ENCODE measurements around the gene GHDC. TPM values are rescaled to one million over a fixed set of nuclear protein-coding genes. Genes with fewer than 3 reads are reported as not detected.
A peak's percentile ranks its signal among the peaks of the same experiment; 100 is the strongest.
"Not testable (repeated sequence)": the region's sequence is repeated elsewhere in the genome, so short reads cannot be mapped to it uniquely, and the experiment has no call there.

GHDC gene
- polyA plus RNA-seq, 1 donor from 2014 or later: 3.2 TPM

DNA sequence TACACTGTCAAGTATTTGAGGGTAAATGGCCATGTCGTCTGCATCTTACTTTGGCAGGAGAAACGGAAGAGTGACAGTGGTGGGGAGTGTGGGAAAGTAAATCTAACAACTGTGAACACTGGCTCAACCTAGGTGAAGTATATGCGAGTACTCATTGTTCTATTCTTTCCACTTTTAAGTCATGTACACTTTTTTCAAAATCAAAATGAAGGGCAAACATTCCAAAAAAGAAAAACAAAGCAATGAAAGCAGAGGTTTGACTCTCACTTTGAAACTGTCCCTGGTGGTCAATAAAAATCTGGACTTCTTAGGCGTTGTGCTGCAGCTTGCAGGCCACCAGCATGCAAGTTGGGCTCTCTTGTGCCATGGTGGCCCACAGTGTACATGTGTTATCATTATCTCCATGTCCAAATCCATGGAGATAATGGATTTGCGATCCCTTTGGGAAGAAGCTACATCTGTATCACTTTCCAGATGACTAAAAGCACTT, 49.2 kb upstream of the GHDC start:
- no peaks in the 10 kb centered on the region for H4K20me1 ChIP-seq (ENCODE audit: insufficient read depth)
- no peak overlapping the region for H3K27ac ChIP-seq (ENCODE audit: low read length)
- H3K27me3 ChIP-seq (ENCODE audit: insufficient read depth, low read depth, low read length): no peaks in the 10 kb centered on the region
- H3K4me2 ChIP-seq (ENCODE audit: low read length): no peak overlapping the region
- TF ChIP-seq POLR2AphosphoS5 (IDR thresholded peaks at IDR 0.05) (no peak), TAF1 (IDR thresholded peaks at IDR 0.05; ENCODE audit: low read depth) (no peak), SMC3 (conservative IDR thresholded peaks at IDR 0.05; ENCODE audit: poor library complexity) (no peak), EP300 (conservative IDR thresholded peaks at IDR 0.05; ENCODE audit: poor library complexity, severe bottlenecking) (no peak), RAD21 (conservative IDR thresholded peaks at IDR 0.05) (no peak), MXI1 (conservative IDR thresholded peaks at IDR 0.05; ENCODE audit: poor library complexity, severe bottlenecking) (no peak)
- TF ChIP-seq, protein P1, sequence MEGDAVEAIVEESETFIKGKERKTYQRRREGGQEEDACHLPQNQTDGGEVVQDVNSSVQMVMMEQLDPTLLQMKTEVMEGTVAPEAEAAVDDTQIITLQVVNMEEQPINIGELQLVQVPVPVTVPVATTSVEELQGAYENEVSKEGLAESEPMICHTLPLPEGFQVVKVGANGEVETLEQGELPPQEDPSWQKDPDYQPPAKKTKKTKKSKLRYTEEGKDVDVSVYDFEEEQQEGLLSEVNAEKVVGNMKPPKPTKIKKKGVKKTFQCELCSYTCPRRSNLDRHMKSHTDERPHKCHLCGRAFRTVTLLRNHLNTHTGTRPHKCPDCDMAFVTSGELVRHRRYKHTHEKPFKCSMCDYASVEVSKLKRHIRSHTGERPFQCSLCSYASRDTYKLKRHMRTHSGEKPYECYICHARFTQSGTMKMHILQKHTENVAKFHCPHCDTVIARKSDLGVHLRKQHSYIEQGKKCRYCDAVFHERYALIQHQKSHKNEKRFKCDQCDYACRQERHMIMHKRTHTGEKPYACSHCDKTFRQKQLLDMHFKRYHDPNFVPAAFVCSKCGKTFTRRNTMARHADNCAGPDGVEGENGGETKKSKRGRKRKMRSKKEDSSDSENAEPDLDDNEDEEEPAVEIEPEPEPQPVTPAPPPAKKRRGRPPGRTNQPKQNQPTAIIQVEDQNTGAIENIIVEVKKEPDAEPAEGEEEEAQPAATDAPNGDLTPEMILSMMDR (IDR thresholded peaks at IDR 0.05; ENCODE audit: poor library complexity, severe bottlenecking): no peak
- H3K4me3 ChIP-seq (ENCODE audit: low read length): no peak overlapping the region
- H3K79me2 ChIP-seq (replicated peaks; ENCODE audit: insufficient read depth, low read length): peaks cover 16% of the 10 kb centered on the region
- no peak overlapping the region for H2AFZ ChIP-seq (ENCODE audit: low read depth, low read length)
- H3K36me3 ChIP-seq (ENCODE audit: insufficient read depth, low read length): no peaks in the 10 kb centered on the region
- no peaks in the 10 kb centered on the region for H3K9me2 ChIP-seq (ENCODE audit: insufficient read depth, low read length)
- H3K9me3 ChIP-seq (ENCODE audit: low read length): no peaks in the 10 kb centered on the region
- no peak overlapping the region for H3K9ac ChIP-seq (ENCODE audit: low read length)
- no peaks in the 10 kb centered on the region for H3F3A ChIP-seq (ENCODE audit: insufficient read depth, low read length, poor library complexity, severe bottlenecking)

DNA sequence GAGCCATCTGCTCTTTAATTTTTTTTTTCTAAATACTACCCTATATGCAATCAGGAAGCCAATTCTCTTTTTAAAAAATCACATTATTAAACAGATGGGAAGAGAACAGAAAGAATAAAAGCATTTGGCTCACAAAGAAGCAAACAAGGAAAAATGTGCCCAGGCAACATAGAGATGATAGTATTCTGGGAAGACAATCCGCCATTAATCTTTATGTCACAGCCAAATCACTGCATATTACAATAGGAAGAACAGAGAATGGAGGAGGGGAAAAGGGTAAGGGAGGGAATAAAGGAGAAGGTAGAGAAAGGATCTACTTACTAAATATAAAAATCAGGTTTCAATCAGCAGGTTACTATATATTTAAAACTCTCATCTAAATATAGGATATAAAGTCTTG, 47.6 kb upstream of the GHDC start:
- H3K9me2 ChIP-seq (ENCODE audit: insufficient read depth, low read length): no peaks in the 10 kb centered on the region
- H3K36me3 ChIP-seq (ENCODE audit: insufficient read depth, low read length): no peaks in the 10 kb centered on the region
- no peaks in the 10 kb centered on the region for H3K9me3 ChIP-seq (ENCODE audit: low read length)
- no peak overlapping the region for H2AFZ ChIP-seq (ENCODE audit: low read depth, low read length)
- H3K27me3 ChIP-seq (ENCODE audit: insufficient read depth, low read depth, low read length): no peaks in the 10 kb centered on the region
- peak overlapping the region; percentile 7 for H3K27ac ChIP-seq (ENCODE audit: low read length)
- no peaks in the 10 kb centered on the region for H3F3A ChIP-seq (ENCODE audit: insufficient read depth, low read length, poor library complexity, severe bottlenecking)
- no peaks in the 10 kb centered on the region for H4K20me1 ChIP-seq (ENCODE audit: insufficient read depth)
- TF ChIP-seq RAD21 (conservative IDR thresholded peaks at IDR 0.05) (no peak), EP300 (conservative IDR thresholded peaks at IDR 0.05; ENCODE audit: poor library complexity, severe bottlenecking) (no peak), MXI1 (conservative IDR thresholded peaks at IDR 0.05; ENCODE audit: poor library complexity, severe bottlenecking) (no peak), POLR2AphosphoS5 (IDR thresholded peaks at IDR 0.05) (no peak), EZH2 (IDR thresholded peaks at IDR 0.05; ENCODE audit: borderline replicate concordance, insufficient read depth, low read length, poor library complexity, severe bottlenecking) (no peak), SMC3 (conservative IDR thresholded peaks at IDR 0.05; ENCODE audit: poor library complexity) (no peak), TAF1 (IDR thresholded peaks at IDR 0.05; ENCODE audit: low read depth) (no peak)
- TF ChIP-seq, protein P2, sequence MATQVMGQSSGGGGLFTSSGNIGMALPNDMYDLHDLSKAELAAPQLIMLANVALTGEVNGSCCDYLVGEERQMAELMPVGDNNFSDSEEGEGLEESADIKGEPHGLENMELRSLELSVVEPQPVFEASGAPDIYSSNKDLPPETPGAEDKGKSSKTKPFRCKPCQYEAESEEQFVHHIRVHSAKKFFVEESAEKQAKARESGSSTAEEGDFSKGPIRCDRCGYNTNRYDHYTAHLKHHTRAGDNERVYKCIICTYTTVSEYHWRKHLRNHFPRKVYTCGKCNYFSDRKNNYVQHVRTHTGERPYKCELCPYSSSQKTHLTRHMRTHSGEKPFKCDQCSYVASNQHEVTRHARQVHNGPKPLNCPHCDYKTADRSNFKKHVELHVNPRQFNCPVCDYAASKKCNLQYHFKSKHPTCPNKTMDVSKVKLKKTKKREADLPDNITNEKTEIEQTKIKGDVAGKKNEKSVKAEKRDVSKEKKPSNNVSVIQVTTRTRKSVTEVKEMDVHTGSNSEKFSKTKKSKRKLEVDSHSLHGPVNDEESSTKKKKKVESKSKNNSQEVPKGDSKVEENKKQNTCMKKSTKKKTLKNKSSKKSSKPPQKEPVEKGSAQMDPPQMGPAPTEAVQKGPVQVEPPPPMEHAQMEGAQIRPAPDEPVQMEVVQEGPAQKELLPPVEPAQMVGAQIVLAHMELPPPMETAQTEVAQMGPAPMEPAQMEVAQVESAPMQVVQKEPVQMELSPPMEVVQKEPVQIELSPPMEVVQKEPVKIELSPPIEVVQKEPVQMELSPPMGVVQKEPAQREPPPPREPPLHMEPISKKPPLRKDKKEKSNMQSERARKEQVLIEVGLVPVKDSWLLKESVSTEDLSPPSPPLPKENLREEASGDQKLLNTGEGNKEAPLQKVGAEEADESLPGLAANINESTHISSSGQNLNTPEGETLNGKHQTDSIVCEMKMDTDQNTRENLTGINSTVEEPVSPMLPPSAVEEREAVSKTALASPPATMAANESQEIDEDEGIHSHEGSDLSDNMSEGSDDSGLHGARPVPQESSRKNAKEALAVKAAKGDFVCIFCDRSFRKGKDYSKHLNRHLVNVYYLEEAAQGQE (IDR thresholded peaks at IDR 0.05; ENCODE audit: borderline replicate concordance): no peak
- TF ChIP-seq, protein P1 (IDR thresholded peaks at IDR 0.05; ENCODE audit: poor library complexity, severe bottlenecking): no peak
- no peak overlapping the region for H3K4me3 ChIP-seq (ENCODE audit: low read length)
- H3K79me2 ChIP-seq (replicated peaks; ENCODE audit: insufficient read depth, low read length): peaks cover 13% of the 10 kb centered on the region
- no peak overlapping the region for H3K4me2 ChIP-seq (ENCODE audit: low read length)
- no peak overlapping the region for H3K9ac ChIP-seq (ENCODE audit: low read length)

DNA sequence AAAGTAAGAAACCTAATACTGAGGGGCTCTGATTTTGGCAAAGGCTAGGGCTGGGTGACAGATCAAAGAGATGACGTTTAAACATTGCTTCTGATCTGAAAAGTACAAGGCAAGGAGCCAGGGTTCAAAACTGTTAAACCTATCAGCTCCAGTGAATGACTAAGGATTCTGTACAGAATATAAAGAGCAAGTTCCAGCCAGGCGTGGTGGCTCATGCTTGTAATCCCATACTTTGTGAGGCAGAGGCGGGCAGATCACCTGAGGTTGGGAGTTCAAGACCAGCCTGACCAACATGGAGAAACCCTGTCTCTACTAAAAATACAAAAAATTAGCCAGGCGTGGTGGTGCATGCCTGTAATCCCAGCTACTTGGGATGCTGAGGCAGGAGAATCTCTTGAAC, 46.6 kb upstream of the GHDC start:
- not testable (repeated sequence) for H3K4me3 ChIP-seq (ENCODE audit: low read length); H3K9ac ChIP-seq (ENCODE audit: low read length); H3F3A ChIP-seq (ENCODE audit: insufficient read depth, low read length, poor library complexity, severe bottlenecking); H3K9me2 ChIP-seq (ENCODE audit: insufficient read depth, low read length); H3K36me3 ChIP-seq (ENCODE audit: insufficient read depth, low read length); H3K4me2 ChIP-seq (ENCODE audit: low read length); H4K20me1 ChIP-seq (ENCODE audit: insufficient read depth); H3K27ac ChIP-seq (ENCODE audit: low read length); H2AFZ ChIP-seq (ENCODE audit: low read depth, low read length); H3K79me2 ChIP-seq (replicated peaks; ENCODE audit: insufficient read depth, low read length); H3K27me3 ChIP-seq (ENCODE audit: insufficient read depth, low read depth, low read length); H3K9me3 ChIP-seq (ENCODE audit: low read length)

Measured in neural cell (in vitro differentiated cells).